Natural killer cell treated with Interleukin-12 subunit alpha and Interleukin-12 subunit beta and Interleukin-15 and Interleukin-18, amount 100 ng/mL, for 72 hours (primary cell): ENCODE results near the gene DHDDS. TPM values are rescaled to one million over a fixed set of nuclear protein-coding genes. Genes with fewer than 3 reads are reported as not detected.
"Not testable (repeated sequence)": the region's sequence is repeated elsewhere in the genome, so short reads cannot be mapped to it uniquely, and the experiment has no call there.

Experiments
- ATAC-seq, 2 donors: fragments of 150-1000 bp; cut with Tn5 transposase in 1 of 2; sonication (Bioruptor Pico), chemical (Tn5 transposase) in 1 of 2; 2 replicates each; pipeline ENCODE4 v1.10.0; 2021
- DNase-seq: peaks from one replicate; pipeline ENCODE4 v3.0.0; 2022; ENCODE audit warnings: low spot score
- H3K27ac Mint-ChIP-seq, 2 donors: 1 replicate in 1 of 2; 2 replicates in 1 of 2; pipeline ENCODE4 v1.8.0; 2022; ENCODE audit warnings: mixed read lengths in 2 of 2, mild to moderate bottlenecking in 1 of 2, moderate library complexity in 1 of 2
- H3K27me3 Mint-ChIP-seq, 2 donors: 1 replicate in 1 of 2; 2 replicates in 1 of 2; pipeline ENCODE4 v1.8.0; 2022; ENCODE audit warnings: mixed read lengths in 2 of 2
- H3K36me3 Mint-ChIP-seq: one replicate; pipeline ENCODE4 v1.8.0; 2022; ENCODE audit warnings: mixed read lengths
- H3K4me1 Mint-ChIP-seq, 2 donors: 1 replicate in 1 of 2; 2 replicates in 1 of 2; pipeline ENCODE4 v1.8.0; 2022; ENCODE audit warnings: low read depth in 2 of 2, mixed read lengths in 2 of 2, mild to moderate bottlenecking in 1 of 2
- H3K4me3 Mint-ChIP-seq: one replicate; pipeline ENCODE4 v1.8.0; 2022; ENCODE audit warnings: mixed read lengths
- H3K9me3 Mint-ChIP-seq: 2 replicates; pipeline ENCODE4 v1.8.0; 2022; ENCODE audit warnings: mixed read lengths
- total RNA-seq, 2 donors: library from RNA; stranded (reverse); gene quantifications; one replicate each; pipeline ENCODE4 v1.2.3, GENCODE V29; 2022

Gene DHDDS
- 10 to 100 TPM; 63.5 to 87.7 TPM for total RNA-seq

DNA sequence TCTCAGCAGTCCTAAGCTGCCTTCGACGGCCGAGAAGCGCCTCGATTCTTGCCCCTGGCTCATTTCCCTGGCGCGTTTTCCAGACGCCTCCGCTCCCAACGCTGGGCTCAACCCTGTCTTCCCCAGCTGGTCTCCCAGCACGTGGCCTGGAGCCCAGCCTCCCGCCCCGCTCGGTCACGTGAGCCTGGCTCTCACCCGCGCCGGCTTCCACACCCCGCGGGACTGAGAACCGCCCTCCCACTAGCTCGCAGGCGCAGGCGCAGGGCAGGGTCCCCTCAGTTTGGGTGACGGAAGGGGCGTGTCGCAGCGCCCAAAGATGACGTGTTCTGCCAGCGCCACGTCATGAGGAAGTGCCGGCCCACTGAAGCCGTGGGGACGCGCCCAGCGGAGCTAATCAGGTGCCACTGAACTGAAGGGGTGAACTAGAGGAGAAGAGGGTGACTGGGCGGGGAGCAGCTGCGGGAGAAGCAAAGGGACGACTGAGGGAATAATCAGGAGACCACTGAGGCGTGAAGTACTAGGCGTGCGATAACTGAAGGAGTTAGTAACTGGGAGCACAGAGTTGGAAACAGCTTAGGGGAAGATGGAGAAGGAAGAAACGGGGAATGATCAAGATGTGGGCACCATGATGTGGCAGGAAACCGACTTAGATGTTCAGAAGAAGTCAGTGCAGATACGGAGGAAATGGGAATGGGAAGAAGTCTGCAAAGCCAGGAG, at the start of gene DHDDS:
DHDDS (plus strand) TSS at position 343 of the 717 bp plus-strand sequence. CDS start 625 bp downstream, outside the sequence.
- Mint-ChIP-seq H3K4me1 (peaks cover 9 to 18% of the 10 kb centered on the region in 2 donors), H3K27me3 (peaks cover 0 to 3% of the 10 kb centered on the region in 2 donors), H3K9me3 (no peaks in the 10 kb centered on the region), H3K27ac (peak within 1 kb of the TSS; percentile 77 to 87), H3K4me3 (peak within 1 kb of the TSS; percentile 99), H3K36me3 (peaks cover 10% of the 10 kb centered on the region)
- DNase-seq: peak; percentile 98
- ATAC-seq: peak; percentile 99

GRCh38 chr1:26384076-26384475, 48.0 kb upstream of the DHDDS start:
- ATAC-seq: peak; percentile 73 to 74
- H3K27ac Mint-ChIP-seq: peak overlapping the region in 1 of 2 donors; percentile 2
- DNase-seq: no peak
- no peaks in the 10 kb centered on the region for H3K9me3 Mint-ChIP-seq
- H3K4me1 Mint-ChIP-seq: peaks cover 23 to 28% of the 10 kb centered on the region in 2 donors
- H3K36me3 Mint-ChIP-seq: no peaks in the 10 kb centered on the region
- H3K27me3 Mint-ChIP-seq: peaks cover 27 to 30% of the 10 kb centered on the region in 2 donors
- peak overlapping the region; percentile 68 for H3K4me3 Mint-ChIP-seq

GRCh38 chr1:26385063-26385462, 47.1 kb upstream of the DHDDS start:
- not testable (repeated sequence) for H3K36me3 Mint-ChIP-seq, DNase-seq, H3K9me3 Mint-ChIP-seq, ATAC-seq, H3K27ac Mint-ChIP-seq
- peaks cover 28 to 32% of the 10 kb centered on the region in 2 donors for H3K27me3 Mint-ChIP-seq
- peak overlapping the region; percentile 47 for H3K4me3 Mint-ChIP-seq
- peaks cover 21 to 28% of the 10 kb centered on the region in 2 donors for H3K4me1 Mint-ChIP-seq

DNA sequence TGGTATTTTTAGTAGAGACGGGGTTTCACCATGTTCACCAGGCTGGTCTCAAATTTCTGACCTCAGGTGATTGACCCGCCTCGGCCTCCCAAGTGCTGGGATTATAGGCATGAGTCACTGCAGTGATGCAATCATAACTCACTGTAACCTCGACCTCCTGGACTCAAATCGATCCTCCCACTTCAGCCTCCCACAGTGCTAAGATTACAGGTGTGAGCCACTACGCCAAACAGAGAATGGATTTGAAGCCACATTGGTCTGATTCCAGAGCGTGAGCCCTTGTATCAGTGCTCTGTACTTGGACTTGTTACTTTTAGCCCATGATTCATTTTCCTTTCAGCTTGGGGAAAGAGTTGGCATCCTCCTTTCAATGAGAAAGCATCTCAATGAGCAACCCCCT, 44.7 kb upstream of the DHDDS start:
- DNase-seq (no peak), ATAC-seq (no peak)
- Mint-ChIP-seq H3K27me3 (peaks cover 25 to 26% of the 10 kb centered on the region in 2 donors), H3K27ac (peak overlapping the region in 1 of 2 donors; percentile 23), H3K4me1 (peaks cover 24 to 36% of the 10 kb centered on the region in 2 donors), H3K4me3 (no peak overlapping the region), H3K9me3 (no peaks in the 10 kb centered on the region), H3K36me3 (no peaks in the 10 kb centered on the region)

GRCh38 chr1:26388791-26389445, 43.2 kb upstream of the DHDDS start:
- H3K9me3 Mint-ChIP-seq: no peaks in the 10 kb centered on the region
- H3K4me3 Mint-ChIP-seq: no peak overlapping the region
- no peak overlapping the region for H3K27ac Mint-ChIP-seq
- ATAC-seq (no peak), DNase-seq (no peak)
- peaks cover 24 to 35% of the 10 kb centered on the region in 2 donors for H3K4me1 Mint-ChIP-seq
- peaks cover 30 to 36% of the 10 kb centered on the region in 2 donors for H3K27me3 Mint-ChIP-seq
- no peaks in the 10 kb centered on the region for H3K36me3 Mint-ChIP-seq

GRCh38 chr1:26389604-26390247, 42.4 kb upstream of the DHDDS start:
- Mint-ChIP-seq H3K9me3 (no peaks in the 10 kb centered on the region), H3K27ac (no peak overlapping the region), H3K4me1 (peaks cover 18 to 29% of the 10 kb centered on the region in 2 donors), H3K27me3 (peaks cover 24 to 33% of the 10 kb centered on the region in 2 donors), H3K4me3 (no peak overlapping the region), H3K36me3 (no peaks in the 10 kb centered on the region)
- ATAC-seq (no peak), DNase-seq (no peak)

DNA sequence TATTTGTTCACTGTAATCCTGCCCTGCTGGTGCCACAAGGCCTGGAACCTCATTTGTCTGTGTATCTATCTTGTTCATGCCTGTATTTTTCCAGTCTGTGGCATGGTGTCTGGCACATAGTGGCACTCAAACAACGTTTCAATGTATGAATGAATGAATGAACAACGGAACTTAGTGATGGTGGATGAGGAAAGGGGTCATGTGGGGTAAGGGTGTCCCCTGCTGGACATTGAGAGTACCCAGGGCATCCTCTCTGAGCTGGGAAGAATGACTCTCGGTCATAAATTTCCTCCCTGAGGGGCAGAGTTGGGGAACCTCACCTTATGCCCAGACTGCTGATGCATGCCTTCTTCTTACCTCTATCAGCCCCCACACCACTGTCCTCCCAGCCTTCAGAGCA, 40.7 kb upstream of the DHDDS start:
- DNase-seq: no peak
- peak; percentile 74 to 82 for ATAC-seq
- H3K4me3 Mint-ChIP-seq: no peak overlapping the region
- peaks cover 12 to 16% of the 10 kb centered on the region in 2 donors for H3K4me1 Mint-ChIP-seq
- peaks cover 24 to 28% of the 10 kb centered on the region in 2 donors for H3K27me3 Mint-ChIP-seq
- H3K27ac Mint-ChIP-seq: no peak overlapping the region
- no peaks in the 10 kb centered on the region for H3K36me3 Mint-ChIP-seq
- H3K9me3 Mint-ChIP-seq: no peaks in the 10 kb centered on the region

GRCh38 chr1:26395754-26396153, 36.4 kb upstream of the DHDDS start:
- no peak for ATAC-seq
- H3K4me3 Mint-ChIP-seq: no peak overlapping the region

DNA sequence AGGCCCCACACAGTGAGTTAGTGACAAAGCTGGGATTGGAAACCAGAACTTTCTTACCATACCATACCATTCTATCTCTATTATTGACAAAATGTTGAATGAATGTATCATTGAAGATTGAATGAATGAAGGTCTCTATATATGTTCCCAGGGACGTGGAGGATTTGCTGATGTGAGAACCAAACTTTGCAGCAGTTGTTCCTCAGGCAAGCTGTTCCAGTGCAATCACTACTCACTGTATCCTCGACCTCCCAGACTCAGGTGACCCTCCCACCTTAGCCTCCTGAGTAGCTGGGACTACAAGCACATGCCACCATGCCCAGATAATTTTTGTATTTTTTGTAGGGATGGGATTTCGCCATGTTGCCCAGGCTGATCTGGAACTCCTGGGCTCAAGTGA, 33.1 kb upstream of the DHDDS start:
- H3K36me3 Mint-ChIP-seq: no peaks in the 10 kb centered on the region
- H3K9me3 Mint-ChIP-seq: no peaks in the 10 kb centered on the region
- no peak overlapping the region for H3K4me3 Mint-ChIP-seq
- no peak overlapping the region for H3K27ac Mint-ChIP-seq
- peaks cover 20 to 29% of the 10 kb centered on the region in 2 donors for H3K27me3 Mint-ChIP-seq
- H3K4me1 Mint-ChIP-seq: peaks cover 0 to 2% of the 10 kb centered on the region in 2 donors
- no peak for ATAC-seq
- DNase-seq: no peak

More at GRCh38 chr1:26395754-26396153, 36.4 kb upstream of the DHDDS start:
- no peak for DNase-seq
- Mint-ChIP-seq H3K27ac (no peak overlapping the region), H3K4me1 (peaks cover 7 to 8% of the 10 kb centered on the region in 2 donors), H3K36me3 (no peaks in the 10 kb centered on the region), H3K27me3 (peaks cover 15 to 16% of the 10 kb centered on the region in 2 donors), H3K9me3 (no peaks in the 10 kb centered on the region)

DNA sequence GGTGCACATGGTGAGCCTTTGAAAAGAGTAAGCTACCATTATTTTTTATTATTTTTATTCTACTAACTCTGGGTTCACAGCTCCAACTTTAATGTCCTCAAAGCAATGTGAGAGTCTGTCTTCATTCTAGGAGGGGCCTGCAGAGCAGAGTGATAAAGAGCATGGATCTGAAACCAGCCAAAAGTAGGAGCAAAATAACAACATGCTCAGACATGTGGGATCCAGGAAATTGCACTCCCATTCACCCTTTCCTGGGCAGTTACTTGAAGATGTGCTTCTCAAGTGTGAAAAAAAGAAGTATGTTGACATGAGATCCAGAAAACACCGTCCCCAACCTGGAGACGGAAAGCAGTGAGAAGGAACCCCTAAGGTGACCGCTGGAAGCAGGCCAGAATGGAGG, 30.2 kb upstream of the DHDDS start:
- no peak for DNase-seq
- no peak for ATAC-seq
- Mint-ChIP-seq H3K27ac (no peak overlapping the region), H3K27me3 (peaks cover 25 to 43% of the 10 kb centered on the region in 2 donors), H3K36me3 (no peaks in the 10 kb centered on the region), H3K4me3 (no peak overlapping the region), H3K9me3 (no peaks in the 10 kb centered on the region), H3K4me1 (no peaks in the 10 kb centered on the region)

- Mint-ChIP-seq H3K4me1 (peaks cover 3% of the 10 kb centered on the region in 2 donors), H3K27ac (no peak overlapping the region), H3K27me3 (peaks cover 28 to 47% of the 10 kb centered on the region in 2 donors), H3K9me3 (no peaks in the 10 kb centered on the region), H3K36me3 (no peaks in the 10 kb centered on the region), H3K4me3 (no peak overlapping the region)
- DNase-seq (no peak), ATAC-seq (no peak)
Measured at GRCh38 chr1:26403656-26404055, 28.5 kb upstream of the DHDDS start.

GRCh38 chr1:26404641-26405040, 27.5 kb upstream of the DHDDS start:
- peaks cover 37 to 55% of the 10 kb centered on the region in 2 donors for H3K27me3 Mint-ChIP-seq

GRCh38 chr1:26405281-26405915, 26.7 kb upstream of the DHDDS start:
- Mint-ChIP-seq H3K4me3 (no peak overlapping the region), H3K36me3 (no peaks in the 10 kb centered on the region), H3K27ac (no peak overlapping the region), H3K27me3 (peaks cover 39 to 59% of the 10 kb centered on the region in 2 donors), H3K4me1 (peaks cover 12 to 15% of the 10 kb centered on the region in 2 donors), H3K9me3 (no peaks in the 10 kb centered on the region)
- ATAC-seq (no peak), DNase-seq (no peak)

More at GRCh38 chr1:26404641-26405040, 27.5 kb upstream of the DHDDS start:
- DNase-seq (no peak), ATAC-seq (no peak)
- H3K27ac Mint-ChIP-seq: no peak overlapping the region
- peaks cover 10 to 13% of the 10 kb centered on the region in 2 donors for H3K4me1 Mint-ChIP-seq
- H3K9me3 Mint-ChIP-seq: no peaks in the 10 kb centered on the region
- no peak overlapping the region for H3K4me3 Mint-ChIP-seq
- H3K36me3 Mint-ChIP-seq: no peaks in the 10 kb centered on the region
